Measurements from ENCODE around the gene PPM1G. TPM values are rescaled to one million over a fixed set of nuclear protein-coding genes. Genes with fewer than 3 reads are reported as not detected.

PPM1G gene
- total and polyA plus RNA-seq, 2 donors = 50.4 to 68.6 TPM

GRCh38 chr2:27379383-27379835 is 30.0 kb downstream of the PPM1G start:
- DNase-seq (ENCODE audit: low read depth in 6 of 9, low spot score in 9 of 9) = no peak
- 97% methylated on average over 2 of the region's 2 CpGs for WGBS
- Histone ChIP-seq H3K4me3 (ENCODE audit: low read length in 2 of 2) (peak overlapping the region; percentile 54 to 80), H3K27ac (ENCODE audit: low read depth in 1 of 2, low read length in 1 of 2) (peak overlapping the region in 1 of 2 donors; percentile 66), H3K27me3 (ENCODE audit: control insufficient read depth in 2 of 2, insufficient read depth in 1 of 2, low read length in 1 of 2) (no peaks in the 10 kb centered on the region), H3K4me1 (ENCODE audit: control insufficient read depth in 2 of 2, insufficient read depth in 2 of 2, low read length in 2 of 2) (peaks cover 9 to 12% of the 10 kb centered on the region in 2 donors), H3K9me3 (ENCODE audit: control insufficient read depth in 2 of 2, insufficient read depth in 1 of 2, low read length in 1 of 2) (no peaks in the 10 kb centered on the region), H3K36me3 (ENCODE audit: control insufficient read depth in 2 of 2, insufficient read depth in 2 of 2, low read length in 1 of 2) (peaks cover 56 to 71% of the 10 kb centered on the region in 2 donors)

- no peak overlapping the region for H3K27ac ChIP-seq (ENCODE audit: low read depth in 1 of 2, low read length in 1 of 2)
- no peaks in the 10 kb centered on the region for H3K27me3 ChIP-seq (ENCODE audit: control insufficient read depth in 2 of 2, insufficient read depth in 1 of 2, low read length in 1 of 2)
- WGBS = 95% methylated on average over 9 of the region's 9 CpGs
- H3K36me3 ChIP-seq (ENCODE audit: control insufficient read depth in 2 of 2, insufficient read depth in 2 of 2, low read length in 1 of 2) = peaks cover 55 to 71% of the 10 kb centered on the region in 2 donors
- no peak for DNase-seq (ENCODE audit: low read depth in 6 of 9, low spot score in 9 of 9)
- no peak overlapping the region for H3K4me3 ChIP-seq (ENCODE audit: low read length in 2 of 2)
- H3K4me1 ChIP-seq (ENCODE audit: control insufficient read depth in 2 of 2, insufficient read depth in 2 of 2, low read length in 2 of 2) = peaks cover 9 to 12% of the 10 kb centered on the region in 2 donors
- H3K9me3 ChIP-seq (ENCODE audit: control insufficient read depth in 2 of 2, insufficient read depth in 1 of 2, low read length in 1 of 2) = no peaks in the 10 kb centered on the region
These were observed 30.5 kb downstream of the PPM1G start for GRCh38 chr2:27378809-27379290.

- Histone ChIP-seq H3K4me3 (ENCODE audit: low read length in 2 of 2) (no peak overlapping the region), H3K36me3 (ENCODE audit: control insufficient read depth in 2 of 2, insufficient read depth in 2 of 2, low read length in 1 of 2) (peaks cover 55 to 70% of the 10 kb centered on the region in 2 donors), H3K9me3 (ENCODE audit: control insufficient read depth in 2 of 2, insufficient read depth in 1 of 2, low read length in 1 of 2) (no peaks in the 10 kb centered on the region), H3K27ac (ENCODE audit: low read depth in 1 of 2, low read length in 1 of 2) (no peak overlapping the region), H3K27me3 (ENCODE audit: control insufficient read depth in 2 of 2, insufficient read depth in 1 of 2, low read length in 1 of 2) (no peaks in the 10 kb centered on the region), H3K4me1 (ENCODE audit: control insufficient read depth in 2 of 2, insufficient read depth in 2 of 2, low read length in 2 of 2) (peaks cover 9 to 12% of the 10 kb centered on the region in 2 donors)
- 96% methylated on average over 29 of the region's 29 CpGs for WGBS
- DNase-seq (ENCODE audit: low read depth in 6 of 9, low spot score in 9 of 9) = no peak
These were observed 31.1 kb downstream of the PPM1G start for GRCh38 chr2:27378096-27378808.

GRCh38 chr2:27377618-27378095 is 31.7 kb downstream of the PPM1G start:
- Histone ChIP-seq H3K4me1 (ENCODE audit: control insufficient read depth in 2 of 2, insufficient read depth in 2 of 2, low read length in 2 of 2) (peaks cover 9 to 15% of the 10 kb centered on the region in 2 donors), H3K27me3 (ENCODE audit: control insufficient read depth in 2 of 2, insufficient read depth in 1 of 2, low read length in 1 of 2) (no peaks in the 10 kb centered on the region), H3K36me3 (ENCODE audit: control insufficient read depth in 2 of 2, insufficient read depth in 2 of 2, low read length in 1 of 2) (peaks cover 56 to 72% of the 10 kb centered on the region in 2 donors), H3K4me3 (ENCODE audit: low read length in 2 of 2) (no peak overlapping the region), H3K27ac (ENCODE audit: low read depth in 1 of 2, low read length in 1 of 2) (no peak overlapping the region), H3K9me3 (ENCODE audit: control insufficient read depth in 2 of 2, insufficient read depth in 1 of 2, low read length in 1 of 2) (no peaks in the 10 kb centered on the region)
- no peak for DNase-seq (ENCODE audit: low read depth in 6 of 9, low spot score in 9 of 9)
- 96% methylated on average over 18 of the region's 18 CpGs for WGBS

GRCh38 chr2:27376866-27377617 is 32.3 kb downstream of the PPM1G start:
- H3K4me1 ChIP-seq (ENCODE audit: control insufficient read depth in 2 of 2, insufficient read depth in 2 of 2, low read length in 2 of 2) = peaks cover 9 to 20% of the 10 kb centered on the region in 2 donors
- 93% methylated on average over 10 of the region's 10 CpGs for WGBS
- no peaks in the 10 kb centered on the region for H3K27me3 ChIP-seq (ENCODE audit: control insufficient read depth in 2 of 2, insufficient read depth in 1 of 2, low read length in 1 of 2)
- H3K9me3 ChIP-seq (ENCODE audit: control insufficient read depth in 2 of 2, insufficient read depth in 1 of 2, low read length in 1 of 2) = no peaks in the 10 kb centered on the region
- peaks cover 56 to 72% of the 10 kb centered on the region in 2 donors for H3K36me3 ChIP-seq (ENCODE audit: control insufficient read depth in 2 of 2, insufficient read depth in 2 of 2, low read length in 1 of 2)
- no peak for DNase-seq (ENCODE audit: low read depth in 6 of 9, low spot score in 9 of 9)
- H3K27ac ChIP-seq (ENCODE audit: low read depth in 1 of 2, low read length in 1 of 2) = no peak overlapping the region
- no peak overlapping the region for H3K4me3 ChIP-seq (ENCODE audit: low read length in 2 of 2)

- no peaks in the 10 kb centered on the region for H3K27me3 ChIP-seq (ENCODE audit: control insufficient read depth in 2 of 2, insufficient read depth in 1 of 2, low read length in 1 of 2)
- H3K36me3 ChIP-seq (ENCODE audit: control insufficient read depth in 2 of 2, insufficient read depth in 2 of 2, low read length in 1 of 2) = peaks cover 56 to 68% of the 10 kb centered on the region in 2 donors
- WGBS = 97% methylated on average over 16 of the region's 16 CpGs
- no peak overlapping the region for H3K4me3 ChIP-seq (ENCODE audit: low read length in 2 of 2)
- no peak for DNase-seq (ENCODE audit: low read depth in 6 of 9, low spot score in 9 of 9)
- no peak overlapping the region for H3K27ac ChIP-seq (ENCODE audit: low read depth in 1 of 2, low read length in 1 of 2)
- peaks cover 10 to 27% of the 10 kb centered on the region in 2 donors for H3K4me1 ChIP-seq (ENCODE audit: control insufficient read depth in 2 of 2, insufficient read depth in 2 of 2, low read length in 2 of 2)
- no peaks in the 10 kb centered on the region for H3K9me3 ChIP-seq (ENCODE audit: control insufficient read depth in 2 of 2, insufficient read depth in 1 of 2, low read length in 1 of 2)
These were observed 33.1 kb downstream of the PPM1G start for GRCh38 chr2:27376151-27376865.

- H3K9me3 ChIP-seq (ENCODE audit: control insufficient read depth in 2 of 2, insufficient read depth in 1 of 2, low read length in 1 of 2) = no peaks in the 10 kb centered on the region
- no peaks in the 10 kb centered on the region for H3K27me3 ChIP-seq (ENCODE audit: control insufficient read depth in 2 of 2, insufficient read depth in 1 of 2, low read length in 1 of 2)
- peaks cover 8 to 24% of the 10 kb centered on the region in 2 donors for H3K4me1 ChIP-seq (ENCODE audit: control insufficient read depth in 2 of 2, insufficient read depth in 2 of 2, low read length in 2 of 2)
- H3K27ac ChIP-seq (ENCODE audit: low read depth in 1 of 2, low read length in 1 of 2) = no peak overlapping the region
- H3K36me3 ChIP-seq (ENCODE audit: control insufficient read depth in 2 of 2, insufficient read depth in 2 of 2, low read length in 1 of 2) = peaks cover 56 to 68% of the 10 kb centered on the region in 2 donors
- no peak overlapping the region for H3K4me3 ChIP-seq (ENCODE audit: low read length in 2 of 2)
- DNase-seq (ENCODE audit: low read depth in 6 of 9, low spot score in 9 of 9) = no peak
- WGBS = 98% methylated on average over 20 of the region's 20 CpGs
These were observed 33.8 kb downstream of the PPM1G start for GRCh38 chr2:27375513-27376099.

- 97% methylated on average over 5 of the region's 5 CpGs for WGBS
- H3K4me3 ChIP-seq (ENCODE audit: low read length in 2 of 2) = no peak overlapping the region
- H3K9me3 ChIP-seq (ENCODE audit: control insufficient read depth in 2 of 2, insufficient read depth in 1 of 2, low read length in 1 of 2) = no peaks in the 10 kb centered on the region
- DNase-seq (ENCODE audit: low read depth in 6 of 9, low spot score in 9 of 9) = no peak
- peaks cover 11 to 29% of the 10 kb centered on the region in 2 donors for H3K4me1 ChIP-seq (ENCODE audit: control insufficient read depth in 2 of 2, insufficient read depth in 2 of 2, low read length in 2 of 2)
- H3K27me3 ChIP-seq (ENCODE audit: control insufficient read depth in 2 of 2, insufficient read depth in 1 of 2, low read length in 1 of 2) = no peaks in the 10 kb centered on the region
- peaks cover 55 to 64% of the 10 kb centered on the region in 2 donors for H3K36me3 ChIP-seq (ENCODE audit: control insufficient read depth in 2 of 2, insufficient read depth in 2 of 2, low read length in 1 of 2)
- no peak overlapping the region for H3K27ac ChIP-seq (ENCODE audit: low read depth in 1 of 2, low read length in 1 of 2)
These were observed 35.8 kb downstream of the PPM1G start for GRCh38 chr2:27373567-27373966.
